Body of pancreas (tissue), 4 donors: ENCODE measurements around the gene SNRNP25.

Experiments used
- POLR2A ChIP-seq, 3 donors: fragments of 450-650 bp; IDR thresholded peaks; one replicate each; pipeline ENCODE4 v1.6.1; 2016; ENCODE audit warnings: antibody characterized with exemption in 3 of 3, mild to moderate bottlenecking in 2 of 3
- TF ChIP-seq, protein P1 (sequence below), 7 experiments: fragments of 450-650 bp in 4 of 7; fragments of 200-600 bp in 3 of 7; sonication (generic) in 3 of 7; IDR thresholded peaks; one replicate each; pipeline ENCODE4 v1.5.1; 2016 to 2019; ENCODE audit warnings: antibody characterized with exemption in 7 of 7

DNA sequence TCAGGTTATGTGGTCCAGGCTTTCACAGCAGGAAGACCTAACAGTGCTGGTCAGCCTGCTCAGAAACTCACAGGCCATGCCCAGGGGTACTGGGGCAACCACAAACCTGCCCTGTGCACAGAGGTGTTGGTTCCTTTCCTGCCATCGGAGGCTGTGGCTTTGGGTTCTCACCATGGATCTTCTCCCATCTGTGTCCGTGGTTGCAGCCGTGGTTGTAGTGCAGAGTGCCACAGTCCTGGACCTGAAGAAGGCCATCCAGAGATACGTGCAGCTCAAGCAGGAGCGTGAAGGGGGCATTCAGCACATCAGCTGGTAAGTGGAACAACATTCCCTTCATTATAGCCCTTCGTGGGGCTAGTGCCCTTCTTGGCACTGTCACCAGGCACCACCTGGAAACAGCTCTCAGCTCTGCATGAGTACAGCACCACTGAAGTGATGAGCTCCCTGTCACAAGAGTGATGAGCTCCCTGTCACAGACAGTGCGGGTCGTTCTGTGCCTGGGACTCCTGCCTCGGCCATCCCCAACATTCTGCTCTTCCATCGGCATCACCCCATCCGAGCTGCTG, 2.0 kb downstream of the SNRNP25 start:
- TF ChIP-seq, protein P1, sequence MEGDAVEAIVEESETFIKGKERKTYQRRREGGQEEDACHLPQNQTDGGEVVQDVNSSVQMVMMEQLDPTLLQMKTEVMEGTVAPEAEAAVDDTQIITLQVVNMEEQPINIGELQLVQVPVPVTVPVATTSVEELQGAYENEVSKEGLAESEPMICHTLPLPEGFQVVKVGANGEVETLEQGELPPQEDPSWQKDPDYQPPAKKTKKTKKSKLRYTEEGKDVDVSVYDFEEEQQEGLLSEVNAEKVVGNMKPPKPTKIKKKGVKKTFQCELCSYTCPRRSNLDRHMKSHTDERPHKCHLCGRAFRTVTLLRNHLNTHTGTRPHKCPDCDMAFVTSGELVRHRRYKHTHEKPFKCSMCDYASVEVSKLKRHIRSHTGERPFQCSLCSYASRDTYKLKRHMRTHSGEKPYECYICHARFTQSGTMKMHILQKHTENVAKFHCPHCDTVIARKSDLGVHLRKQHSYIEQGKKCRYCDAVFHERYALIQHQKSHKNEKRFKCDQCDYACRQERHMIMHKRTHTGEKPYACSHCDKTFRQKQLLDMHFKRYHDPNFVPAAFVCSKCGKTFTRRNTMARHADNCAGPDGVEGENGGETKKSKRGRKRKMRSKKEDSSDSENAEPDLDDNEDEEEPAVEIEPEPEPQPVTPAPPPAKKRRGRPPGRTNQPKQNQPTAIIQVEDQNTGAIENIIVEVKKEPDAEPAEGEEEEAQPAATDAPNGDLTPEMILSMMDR (IDR thresholded peaks at IDR 0.05) = no peak
- TF ChIP-seq POLR2A (IDR thresholded peaks at IDR 0.05) = no peak
